Measurements from ENCODE around the gene PACSIN3.

The PACSIN3 gene

DNA sequence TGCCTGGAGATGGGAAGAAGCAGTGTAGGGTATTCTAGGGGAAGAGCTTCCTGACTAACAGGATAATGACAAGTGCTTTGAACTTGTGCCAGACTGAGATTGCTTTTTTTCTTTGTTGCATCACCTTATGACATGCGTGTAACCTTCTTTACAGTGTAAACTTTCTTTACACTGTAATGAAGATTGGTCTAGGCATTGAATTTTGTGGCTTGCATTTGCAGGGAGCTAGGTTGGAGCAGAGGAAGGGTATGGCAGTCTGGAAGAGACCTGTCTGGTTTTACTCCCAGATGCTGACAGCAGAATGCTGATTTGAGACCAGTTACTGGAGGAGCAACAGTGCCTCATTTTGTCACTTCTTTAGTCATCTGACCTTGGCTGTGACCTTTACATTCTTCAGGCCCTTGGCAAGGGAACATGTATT lies 34.2 kb upstream of the PACSIN3 start:
- H3K4me2 ChIP-seq (ENCODE audit: low read length) = no peak overlapping the region

DNA sequence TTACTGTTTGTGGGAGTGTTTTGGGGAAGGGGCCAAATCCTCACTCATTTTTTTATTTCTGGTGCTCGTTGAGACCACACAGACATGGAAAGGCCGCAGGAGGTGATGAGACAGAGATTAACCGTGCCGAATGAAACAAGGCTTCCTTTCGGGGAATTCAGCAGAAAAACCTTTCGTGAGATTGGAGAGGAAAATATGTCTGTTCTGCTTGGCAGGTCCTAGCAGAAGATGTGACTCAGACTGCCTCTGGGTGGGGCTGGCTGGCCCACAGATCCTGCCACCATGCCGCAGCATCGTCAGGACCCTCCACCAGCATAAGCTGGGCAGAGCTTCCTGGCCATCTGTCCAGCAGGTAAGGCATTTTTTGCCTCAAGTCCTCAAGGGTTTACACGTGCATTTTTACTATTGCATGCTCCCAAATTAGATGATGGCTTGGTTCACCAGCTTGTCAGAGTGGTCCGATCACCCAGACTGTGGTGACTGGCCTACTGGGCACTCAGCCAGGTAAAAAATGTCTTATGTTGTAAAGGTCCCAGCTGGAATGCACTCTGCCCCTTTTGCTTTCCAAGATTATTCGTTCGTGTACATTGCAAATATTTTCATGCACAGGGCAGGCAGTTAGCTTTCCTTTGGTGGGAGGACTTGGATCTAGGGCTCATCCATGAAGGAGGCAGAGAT lies 30.0 kb upstream of the PACSIN3 start:
- Histone ChIP-seq H3K36me3 (replicated peaks; ENCODE audit: low read depth, low read length) (peaks cover 33% of the 10 kb centered on the region), H4K20me1 (ENCODE audit: insufficient read depth, low read length) (peaks cover 5% of the 10 kb centered on the region; the same call in 1 of the 2 replicates), H3K79me2 (ENCODE audit: low read length) (peaks cover 22% of the 10 kb centered on the region), H3K4me1 (ENCODE audit: low read length) (peaks cover 22% of the 10 kb centered on the region), H3K9me3 (ENCODE audit: insufficient read depth, low read length) (no peaks in the 10 kb centered on the region), H3K27ac (ENCODE audit: low read length) (peak overlapping the region; percentile 90), H2AFZ (ENCODE audit: low read depth, low read length) (no peak overlapping the region), H3K9ac (ENCODE audit: low read length) (peak overlapping the region; percentile 95), H3K27me3 (ENCODE audit: low read depth, low read length) (no peaks in the 10 kb centered on the region), H3K4me2 (ENCODE audit: low read length) (peak overlapping the region; percentile 84), H3K4me3 (ENCODE audit: low read length) (peak overlapping the region; percentile 92)
- no peak for TF ChIP-seq EZH2phosphoT487 (IDR thresholded peaks at IDR 0.05; ENCODE audit: low read depth)
- TF ChIP-seq, protein P1, sequence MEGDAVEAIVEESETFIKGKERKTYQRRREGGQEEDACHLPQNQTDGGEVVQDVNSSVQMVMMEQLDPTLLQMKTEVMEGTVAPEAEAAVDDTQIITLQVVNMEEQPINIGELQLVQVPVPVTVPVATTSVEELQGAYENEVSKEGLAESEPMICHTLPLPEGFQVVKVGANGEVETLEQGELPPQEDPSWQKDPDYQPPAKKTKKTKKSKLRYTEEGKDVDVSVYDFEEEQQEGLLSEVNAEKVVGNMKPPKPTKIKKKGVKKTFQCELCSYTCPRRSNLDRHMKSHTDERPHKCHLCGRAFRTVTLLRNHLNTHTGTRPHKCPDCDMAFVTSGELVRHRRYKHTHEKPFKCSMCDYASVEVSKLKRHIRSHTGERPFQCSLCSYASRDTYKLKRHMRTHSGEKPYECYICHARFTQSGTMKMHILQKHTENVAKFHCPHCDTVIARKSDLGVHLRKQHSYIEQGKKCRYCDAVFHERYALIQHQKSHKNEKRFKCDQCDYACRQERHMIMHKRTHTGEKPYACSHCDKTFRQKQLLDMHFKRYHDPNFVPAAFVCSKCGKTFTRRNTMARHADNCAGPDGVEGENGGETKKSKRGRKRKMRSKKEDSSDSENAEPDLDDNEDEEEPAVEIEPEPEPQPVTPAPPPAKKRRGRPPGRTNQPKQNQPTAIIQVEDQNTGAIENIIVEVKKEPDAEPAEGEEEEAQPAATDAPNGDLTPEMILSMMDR (IDR thresholded peaks at IDR 0.05; ENCODE audit: low read depth, low read length) = peak; percentile 21

More for the DNA sequence above, 34.2 kb upstream of the PACSIN3 start:
- Histone ChIP-seq H3K9me3 (ENCODE audit: insufficient read depth, low read length) (no peaks in the 10 kb centered on the region), H2AFZ (ENCODE audit: low read depth, low read length) (no peak overlapping the region), H4K20me1 (ENCODE audit: insufficient read depth, low read length) (peaks cover 5% of the 10 kb centered on the region; the same call in 1 of the 2 replicates), H3K27me3 (ENCODE audit: low read depth, low read length) (no peaks in the 10 kb centered on the region), H3K36me3 (replicated peaks; ENCODE audit: low read depth, low read length) (peaks cover 42% of the 10 kb centered on the region), H3K4me1 (ENCODE audit: low read length) (peaks cover 24% of the 10 kb centered on the region), H3K9ac (ENCODE audit: low read length) (no peak overlapping the region), H3K4me3 (ENCODE audit: low read length) (no peak overlapping the region), H3K27ac (ENCODE audit: low read length) (no peak overlapping the region), H3K79me2 (ENCODE audit: low read length) (peaks cover 20% of the 10 kb centered on the region)
- TF ChIP-seq, protein P1 (IDR thresholded peaks at IDR 0.05; ENCODE audit: low read depth, low read length) = no peak
- no peak for TF ChIP-seq EZH2phosphoT487 (IDR thresholded peaks at IDR 0.05; ENCODE audit: low read depth)

DNA sequence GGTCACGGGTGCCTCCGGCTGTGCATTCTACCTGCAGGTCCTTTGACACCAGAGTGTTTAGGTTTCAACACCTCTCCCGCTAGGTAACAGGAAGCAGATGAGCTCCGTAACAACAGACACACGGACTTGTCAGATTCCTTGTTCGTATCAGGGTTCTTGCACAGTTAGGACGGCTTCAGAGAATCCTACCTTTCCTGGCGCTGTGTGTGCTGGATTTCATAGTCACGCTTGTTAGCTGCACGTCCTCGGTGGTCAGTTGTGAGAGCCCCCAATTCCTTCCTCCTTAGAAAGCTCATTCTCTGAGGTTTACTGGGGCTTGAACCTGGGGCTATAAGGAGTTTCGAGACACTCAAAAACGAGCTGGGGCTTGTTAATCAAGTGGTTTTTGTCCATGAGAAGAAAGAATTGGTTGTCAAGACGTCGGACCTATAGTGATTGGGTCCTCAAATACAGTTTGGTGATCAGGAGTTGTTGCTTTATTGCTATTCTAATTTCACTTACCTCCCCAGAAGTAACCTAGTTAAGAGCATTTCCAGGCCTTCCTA lies 29.2 kb upstream of the PACSIN3 start:
- peak overlapping the region; percentile 92 for H3K4me3 ChIP-seq (ENCODE audit: low read length)
- peaks cover 22% of the 10 kb centered on the region for H3K4me1 ChIP-seq (ENCODE audit: low read length)
- peaks cover 5% of the 10 kb centered on the region; the same call in 1 of the 2 replicates for H4K20me1 ChIP-seq (ENCODE audit: insufficient read depth, low read length)
- TF ChIP-seq EZH2phosphoT487 (IDR thresholded peaks at IDR 0.05; ENCODE audit: low read depth) = no peak
- TF ChIP-seq, protein P1 (IDR thresholded peaks at IDR 0.05; ENCODE audit: low read depth, low read length) = no peak
- H3K27me3 ChIP-seq (ENCODE audit: low read depth, low read length) = no peaks in the 10 kb centered on the region
- H3K4me2 ChIP-seq (ENCODE audit: low read length) = peak overlapping the region; percentile 84
- peak overlapping the region; percentile 95 for H3K9ac ChIP-seq (ENCODE audit: low read length)
- H3K36me3 ChIP-seq (replicated peaks; ENCODE audit: low read depth, low read length) = peaks cover 30% of the 10 kb centered on the region
- H3K9me3 ChIP-seq (ENCODE audit: insufficient read depth, low read length) = no peaks in the 10 kb centered on the region
- H3K79me2 ChIP-seq (ENCODE audit: low read length) = peaks cover 22% of the 10 kb centered on the region
- H3K27ac ChIP-seq (ENCODE audit: low read length) = peak overlapping the region; percentile 90
- H2AFZ ChIP-seq (ENCODE audit: low read depth, low read length) = peak overlapping the region; percentile 74; the same call in 1 of the 2 replicates

DNA sequence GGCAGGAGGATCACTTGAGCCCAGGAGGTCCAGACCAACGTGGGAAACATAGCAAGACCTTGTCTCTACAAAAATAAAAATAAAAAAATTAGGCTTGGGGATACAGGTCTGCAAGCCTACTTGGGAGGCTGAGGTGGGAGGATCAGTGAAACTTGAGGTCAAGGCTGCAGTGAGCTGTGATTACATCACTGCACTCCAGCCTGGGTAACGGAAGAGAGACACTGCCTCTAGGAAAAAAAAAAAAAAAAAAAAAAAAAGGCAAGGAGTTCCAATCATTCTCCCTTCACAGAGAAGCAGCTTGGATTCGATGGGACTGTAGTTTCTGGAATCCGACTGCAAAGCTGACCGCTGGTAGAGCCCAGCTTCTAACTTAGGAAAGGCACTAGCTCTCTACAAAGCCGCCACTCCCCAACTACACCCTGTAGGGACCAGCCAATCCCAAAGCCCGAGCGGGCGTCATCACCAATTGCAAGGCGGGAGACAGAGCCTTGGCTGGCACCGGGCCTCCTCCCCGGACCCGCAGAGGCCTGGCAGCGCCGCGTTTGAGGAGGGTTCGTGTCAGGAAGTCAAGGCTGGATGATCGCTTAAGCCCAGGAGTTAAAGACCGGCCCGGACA lies 27.8 kb upstream of the PACSIN3 start:
- Histone ChIP-seq H2AFZ (ENCODE audit: low read depth, low read length) (peak overlapping the region; percentile 78), H3K27me3 (ENCODE audit: low read depth, low read length) (no peaks in the 10 kb centered on the region), H3K4me3 (ENCODE audit: low read length) (peak overlapping the region; percentile 92), H4K20me1 (ENCODE audit: insufficient read depth, low read length) (peaks cover 5% of the 10 kb centered on the region; the same call in 1 of the 2 replicates), H3K9me3 (ENCODE audit: insufficient read depth, low read length) (no peaks in the 10 kb centered on the region), H3K36me3 (replicated peaks; ENCODE audit: low read depth, low read length) (peaks cover 20% of the 10 kb centered on the region), H3K79me2 (ENCODE audit: low read length) (peaks cover 22% of the 10 kb centered on the region), H3K9ac (ENCODE audit: low read length) (peak overlapping the region; percentile 79), H3K4me2 (ENCODE audit: low read length) (peak overlapping the region; percentile 50), H3K27ac (ENCODE audit: low read length) (peak overlapping the region; percentile 90), H3K4me1 (ENCODE audit: low read length) (peaks cover 22% of the 10 kb centered on the region)
- TF ChIP-seq EZH2phosphoT487 (IDR thresholded peaks at IDR 0.05; ENCODE audit: low read depth) = no peak
- TF ChIP-seq, protein P1 (IDR thresholded peaks at IDR 0.05; ENCODE audit: low read depth, low read length) = no peak

Data from OCI-LY3 (cell line).